Ishikawa (cell line): ENCODE measurements around the gene RNF141.

Experiments used
- EP300 ChIP-seq: IDR thresholded peaks from 2 replicates; pipeline ENCODE4 v1.6.1; 2012; ENCODE audit warnings: borderline replicate concordance
- FOXM1 ChIP-seq: IDR thresholded peaks from 2 replicates; pipeline ENCODE4 v1.6.1; 2012; ENCODE audit warnings: low read depth, borderline replicate concordance
- RAD21 ChIP-seq: IDR thresholded peaks from 2 replicates; pipeline ENCODE4 v1.6.1; 2012; ENCODE audit warnings: low read depth
- REST ChIP-seq: IDR thresholded peaks from 2 replicates; pipeline ENCODE4 v1.6.1; 2012; ENCODE audit warnings: low read depth, mild to moderate bottlenecking
- TEAD4 ChIP-seq: IDR thresholded peaks from 2 replicates; pipeline ENCODE4 v1.6.1; 2012
- YY1 ChIP-seq: IDR thresholded peaks from 2 replicates; pipeline ENCODE4 v1.6.1; 2012; ENCODE audit warnings: low read depth

GRCh38 chr11:10487002-10487647, 53.9 kb downstream of the RNF141 start:
- TF ChIP-seq TEAD4 (no peak), RAD21 (no peak), EP300 (no peak), REST (no peak), FOXM1 (no peak), YY1 (no peak)
